ENCODE data around the gene KIT.

The KIT gene

GRCh38 chr4:54659749-54660535, 2.2 kb downstream of the KIT start:
- H3K4me3 ChIP-seq: peak overlapping the region in 2 of 7 experiments; percentile 30 to 49
- peak overlapping the region in 4 of 21 experiments; percentile 47 to 82 (median 66) for H3K27ac ChIP-seq

- H3K4me3 ChIP-seq: no peak overlapping the region
- H3K27ac ChIP-seq: peak overlapping the region in 3 of 21 experiments; percentile 0 to 63 (median 31)
Measured at GRCh38 chr4:54660591-54660990, 2.8 kb downstream of the KIT start.

GRCh38 chr4:54661169-54661568, 3.4 kb downstream of the KIT start:
- Histone ChIP-seq H3K4me3 (no peak overlapping the region), H3K27ac (peak overlapping the region in 2 of 21 experiments; percentile 5 to 63)

GRCh38 chr4:54661686-54662085, 3.9 kb downstream of the KIT start:
- peak overlapping the region in 2 of 21 experiments; percentile 5 to 63 for H3K27ac ChIP-seq

GRCh38 chr4:54662123-54662522, 4.4 kb downstream of the KIT start:
- Histone ChIP-seq H3K27ac (peak overlapping the region in 1 of 21 experiments; percentile 63), H3K4me3 (no peak overlapping the region)

More at GRCh38 chr4:54661686-54662085, 3.9 kb downstream of the KIT start:
- H3K4me3 ChIP-seq: no peak overlapping the region

- no peak overlapping the region for H3K4me3 ChIP-seq
- no peak overlapping the region for H3K27ac ChIP-seq
Measured at GRCh38 chr4:54662901-54663585, 5.3 kb downstream of the KIT start.

GRCh38 chr4:54664400-54664799, 6.6 kb downstream of the KIT start:
- H3K27ac ChIP-seq: no peak overlapping the region
- H3K4me3 ChIP-seq: no peak overlapping the region

GRCh38 chr4:54668014-54668611, 10.4 kb downstream of the KIT start:
- Histone ChIP-seq H3K27ac (no peak overlapping the region), H3K4me3 (no peak overlapping the region)

- no peak overlapping the region for H3K4me3 ChIP-seq
- H3K27ac ChIP-seq: no peak overlapping the region
Measured at GRCh38 chr4:54669831-54670230, 12.1 kb downstream of the KIT start.

- H3K4me3 ChIP-seq: no peak overlapping the region
- no peak overlapping the region for H3K27ac ChIP-seq
Measured at GRCh38 chr4:54675721-54676461, 18.1 kb downstream of the KIT start.

- no peak overlapping the region for H3K27ac ChIP-seq
- H3K4me3 ChIP-seq: no peak overlapping the region
Measured at GRCh38 chr4:54676658-54677057, 18.9 kb downstream of the KIT start.

GRCh38 chr4:54677416-54677815, 19.7 kb downstream of the KIT start:
- H3K4me3 ChIP-seq: no peak overlapping the region
- no peak overlapping the region for H3K27ac ChIP-seq

- H3K4me3 ChIP-seq: no peak overlapping the region
Measured at GRCh38 chr4:54677853-54678650, 20.3 kb downstream of the KIT start.

GRCh38 chr4:54678826-54679225, 21.1 kb downstream of the KIT start:
- no peak overlapping the region for H3K4me3 ChIP-seq
- H3K27ac ChIP-seq: no peak overlapping the region

More at GRCh38 chr4:54677853-54678650, 20.3 kb downstream of the KIT start:
- H3K27ac ChIP-seq: no peak overlapping the region

- no peak overlapping the region for H3K4me3 ChIP-seq
- no peak overlapping the region for H3K27ac ChIP-seq
Measured at GRCh38 chr4:54679813-54680212, 22.1 kb downstream of the KIT start.

GRCh38 chr4:54683616-54684346, 26.0 kb downstream of the KIT start:
- no peak overlapping the region for H3K27ac ChIP-seq
- no peak overlapping the region for H3K4me3 ChIP-seq

- no peak overlapping the region for H3K4me3 ChIP-seq
- no peak overlapping the region for H3K27ac ChIP-seq
Measured at GRCh38 chr4:54685810-54686209, 28.1 kb downstream of the KIT start.

Measured in skin epidermis (tissue), 12 donors.